HepG2 (cell line): ENCODE measurements around the gene MAPK13. TPM values are rescaled to one million over a fixed set of nuclear protein-coding genes. Genes with fewer than 3 reads are reported as not detected.

Experiments
- CHCHD3 ChIP-seq: sonication (generic); formaldehyde crosslinking; IDR thresholded peaks from 2 replicates; pipeline ENCODE4 v1.8.0; 2022; ENCODE audit warnings: mild to moderate bottlenecking, missing genetic modification reagents, moderate library complexity
- KMT2B ChIP-seq: IDR thresholded peaks from 2 replicates; pipeline ENCODE4 v1.6.1; 2016; ENCODE audit warnings: missing genetic modification reagents, missing compliant biosample characterization
- MIXL1 ChIP-seq: IDR thresholded peaks from 2 replicates; pipeline ENCODE4 v1.6.1; 2016
- MLLT10 ChIP-seq: sonication (generic); formaldehyde crosslinking; IDR thresholded peaks from 2 replicates; pipeline ENCODE4 v1.4.0; 2020; ENCODE audit warnings: missing genetic modification reagents
- MTF1 ChIP-seq: sonication (generic); formaldehyde crosslinking; IDR thresholded peaks from 2 replicates; pipeline ENCODE4 v1.5.0; 2020; ENCODE audit warnings: missing genetic modification reagents
- RARA ChIP-seq: IDR thresholded peaks from 2 replicates; pipeline ENCODE4 v1.6.1; 2016; ENCODE audit warnings: missing genetic modification reagents, missing compliant biosample characterization
- RARG ChIP-seq: sonication (generic); formaldehyde crosslinking; IDR thresholded peaks from 2 replicates; pipeline ENCODE4 v1.4.0; 2020; ENCODE audit warnings: low read depth, mild to moderate bottlenecking, missing genetic modification reagents
- ZBTB21 ChIP-seq: sonication (generic); formaldehyde crosslinking; IDR thresholded peaks from 2 replicates; pipeline ENCODE4 v1.4.0; 2020; ENCODE audit warnings: missing genetic modification reagents
- ZBTB7B ChIP-seq: sonication (generic); formaldehyde crosslinking; IDR thresholded peaks from 2 replicates; pipeline ENCODE4 v1.4.0; 2020; ENCODE audit warnings: missing genetic modification reagents
- ZNF160 ChIP-seq: sonication (generic); formaldehyde crosslinking; IDR thresholded peaks from 2 replicates; pipeline ENCODE4 v1.8.0; 2022; ENCODE audit warnings: mild to moderate bottlenecking, inconsistent platforms, missing genetic modification reagents
- ZNF180 ChIP-seq: sonication (generic); formaldehyde crosslinking; IDR thresholded peaks from 2 replicates; pipeline ENCODE4 v1.4.0; 2020; ENCODE audit warnings: low read depth, missing genetic modification reagents, borderline replicate concordance
- ZNF776 ChIP-seq: sonication (generic); formaldehyde crosslinking; IDR thresholded peaks from 2 replicates; pipeline ENCODE4 v1.4.0; 2020; ENCODE audit warnings: mild to moderate bottlenecking, missing genetic modification reagents
- ZNF790 ChIP-seq: sonication (generic); formaldehyde crosslinking; IDR thresholded peaks from 2 replicates; pipeline ENCODE4 v1.8.0; 2022; ENCODE audit warnings: missing genetic modification reagents, mild to moderate bottlenecking, borderline replicate concordance
- polyA plus RNA-seq, 8 experiments: library from polyadenylated mRNA; depleted of rRNA in 3 of 8; stranded (reverse) in 7 of 8; unstranded in 1 of 8; fragments of >200 nt; fragmentation: Illumina TruSeq in 4 of 8; extraction: Trizol in 4 of 8; gene quantifications; 2 replicates each; pipeline versions ENCODE4 v1.2.1 to v1.2.3, GENCODE V29; 2011 to 2016; ENCODE audit warnings: low read depth in 4 of 8, missing spikeins in 1 of 8, mixed read lengths in 1 of 8; ENCODE audit not compliant: insufficient read depth in 1 of 8
- total RNA-seq, 5 experiments: library from RNA; depleted of rRNA; stranded (reverse); fragments of >200 nt; fragmentation: Illumina TruSeq; extraction: Trizol; gene quantifications; 2 replicates each; pipeline ENCODE4 v1.2.3, GENCODE V29; 2016; ENCODE audit warnings: low read depth in 1 of 5
- TF ChIP-seq, protein P1 (sequence below): sonication (generic); formaldehyde crosslinking; IDR thresholded peaks from 2 replicates; pipeline ENCODE4 v1.5.0; 2020; ENCODE audit warnings: mild to moderate bottlenecking, missing genetic modification reagents
- TF ChIP-seq, protein P2 (sequence below): IDR thresholded peaks from 2 replicates; pipeline ENCODE4 v1.6.1; 2016; ENCODE audit warnings: low read depth, borderline replicate concordance
- TF ChIP-seq, protein P3 (sequence below): sonication (generic); formaldehyde crosslinking; IDR thresholded peaks from 2 replicates; pipeline ENCODE4 v1.4.0; 2020; ENCODE audit warnings: missing genetic modification reagents, low read depth, mild to moderate bottlenecking, borderline replicate concordance
- TF ChIP-seq, protein P4 (sequence below): sonication (generic); formaldehyde crosslinking; IDR thresholded peaks from 2 replicates; pipeline ENCODE4 v1.5.1; 2020; ENCODE audit warnings: mild to moderate bottlenecking, moderate library complexity, missing genetic modification reagents
- TF ChIP-seq, protein P5 (sequence below): sonication (generic); formaldehyde crosslinking; IDR thresholded peaks from 2 replicates; pipeline ENCODE4 v1.4.0; 2020; ENCODE audit warnings: missing genetic modification reagents, mild to moderate bottlenecking, borderline replicate concordance
- TF ChIP-seq, protein P6 (sequence below): sonication (generic); formaldehyde crosslinking; IDR thresholded peaks from 2 replicates; pipeline ENCODE4 v1.4.0; 2020; ENCODE audit warnings: mild to moderate bottlenecking, missing genetic modification reagents

MAPK13 gene
- total and polyA plus RNA-seq, 2 of the 13 experiments (the other 11 are each of a cell fraction or from before 2014, with no cell fraction given): 12.7 to 43.4 TPM

DNA sequence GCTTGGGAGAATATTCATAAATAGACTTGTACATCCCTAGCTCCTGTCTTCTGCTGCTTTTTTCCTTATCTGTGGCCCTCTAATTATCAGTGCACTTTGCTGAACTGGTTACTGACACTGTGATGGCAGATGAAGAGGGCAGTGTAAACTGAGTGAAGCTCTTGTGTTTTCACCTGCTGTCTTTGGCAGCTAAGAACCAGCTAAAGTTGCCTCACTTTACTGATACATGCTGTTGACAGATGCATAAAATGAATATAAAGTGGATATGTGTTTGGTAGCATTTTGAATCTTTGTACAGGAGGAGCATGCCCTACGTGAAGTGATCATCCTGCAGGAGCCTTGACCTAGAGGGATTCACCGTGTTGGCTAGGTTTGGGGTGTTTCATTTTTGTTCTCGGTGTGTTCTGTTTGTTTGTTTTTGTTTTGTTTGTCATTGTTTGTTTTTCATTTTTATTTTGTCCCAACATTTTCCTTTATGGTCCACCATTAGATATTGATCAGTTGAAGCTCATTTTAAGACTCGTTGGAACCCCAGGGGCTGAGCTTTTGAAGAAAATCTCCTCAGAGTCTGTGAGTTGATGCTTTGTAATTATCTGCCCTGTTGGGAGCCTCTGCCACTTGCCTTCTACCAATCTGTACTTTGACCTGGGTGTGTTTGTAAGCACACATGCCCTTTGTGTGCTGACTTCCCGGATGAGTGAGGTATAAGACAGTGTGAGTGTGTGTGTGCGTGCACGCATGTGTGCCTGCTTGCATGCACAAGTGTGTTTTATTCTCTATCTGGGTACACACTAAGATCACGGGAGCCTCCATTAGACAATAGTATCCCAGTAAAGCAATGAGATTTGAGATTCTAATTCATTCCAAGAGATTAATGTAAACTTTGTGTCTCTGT lies 34.6 kb upstream of the MAPK13 start (continued):
- TF ChIP-seq, protein P1, sequence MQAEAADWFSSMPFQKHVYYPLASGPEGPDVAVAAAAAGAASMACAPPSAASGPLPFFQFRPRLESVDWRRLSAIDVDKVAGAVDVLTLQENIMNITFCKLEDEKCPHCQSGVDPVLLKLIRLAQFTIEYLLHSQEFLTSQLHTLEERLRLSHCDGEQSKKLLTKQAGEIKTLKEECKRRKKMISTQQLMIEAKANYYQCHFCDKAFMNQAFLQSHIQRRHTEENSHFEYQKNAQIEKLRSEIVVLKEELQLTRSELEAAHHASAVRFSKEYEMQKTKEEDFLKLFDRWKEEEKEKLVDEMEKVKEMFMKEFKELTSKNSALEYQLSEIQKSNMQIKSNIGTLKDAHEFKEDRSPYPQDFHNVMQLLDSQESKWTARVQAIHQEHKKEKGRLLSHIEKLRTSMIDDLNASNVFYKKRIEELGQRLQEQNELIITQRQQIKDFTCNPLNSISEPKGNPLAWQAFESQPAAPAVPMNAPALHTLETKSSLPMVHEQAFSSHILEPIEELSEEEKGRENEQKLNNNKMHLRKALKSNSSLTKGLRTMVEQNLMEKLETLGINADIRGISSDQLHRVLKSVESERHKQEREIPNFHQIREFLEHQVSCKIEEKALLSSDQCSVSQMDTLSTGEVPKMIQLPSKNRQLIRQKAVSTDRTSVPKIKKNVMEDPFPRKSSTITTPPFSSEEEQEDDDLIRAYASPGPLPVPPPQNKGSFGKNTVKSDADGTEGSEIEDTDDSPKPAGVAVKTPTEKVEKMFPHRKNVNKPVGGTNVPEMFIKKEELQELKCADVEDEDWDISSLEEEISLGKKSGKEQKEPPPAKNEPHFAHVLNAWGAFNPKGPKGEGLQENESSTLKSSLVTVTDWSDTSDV (CRISPR knock-in tag): no peak
- TF ChIP-seq, protein P2, sequence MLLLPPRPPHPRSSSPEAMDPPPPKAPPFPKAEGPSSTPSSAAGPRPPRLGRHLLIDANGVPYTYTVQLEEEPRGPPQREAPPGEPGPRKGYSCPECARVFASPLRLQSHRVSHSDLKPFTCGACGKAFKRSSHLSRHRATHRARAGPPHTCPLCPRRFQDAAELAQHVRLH (CRISPR knock-in tag): peak; percentile 85; the same call in 1 of the 2 replicates
- TF ChIP-seq, protein P3, sequence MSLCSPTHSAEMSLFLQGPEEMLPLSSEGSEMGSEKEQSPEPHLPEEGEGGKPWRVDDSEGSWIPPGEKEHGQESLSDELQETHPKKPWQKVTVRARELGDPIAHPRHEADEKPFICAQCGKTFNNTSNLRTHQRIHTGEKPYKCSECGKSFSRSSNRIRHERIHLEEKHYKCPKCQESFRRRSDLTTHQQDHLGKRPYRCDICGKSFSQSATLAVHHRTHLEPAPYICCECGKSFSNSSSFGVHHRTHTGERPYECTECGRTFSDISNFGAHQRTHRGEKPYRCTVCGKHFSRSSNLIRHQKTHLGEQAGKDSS (CRISPR knock-in tag): peak; percentile 82; the same call in 1 of the 2 replicates
- peak; percentile 57; the same call in 1 of the 2 replicates for TF ChIP-seq ZBTB7B (CRISPR knock-in tag)
- no peak for TF ChIP-seq ZNF776
- TF ChIP-seq MIXL1: peak; percentile 99
- TF ChIP-seq, protein P4, sequence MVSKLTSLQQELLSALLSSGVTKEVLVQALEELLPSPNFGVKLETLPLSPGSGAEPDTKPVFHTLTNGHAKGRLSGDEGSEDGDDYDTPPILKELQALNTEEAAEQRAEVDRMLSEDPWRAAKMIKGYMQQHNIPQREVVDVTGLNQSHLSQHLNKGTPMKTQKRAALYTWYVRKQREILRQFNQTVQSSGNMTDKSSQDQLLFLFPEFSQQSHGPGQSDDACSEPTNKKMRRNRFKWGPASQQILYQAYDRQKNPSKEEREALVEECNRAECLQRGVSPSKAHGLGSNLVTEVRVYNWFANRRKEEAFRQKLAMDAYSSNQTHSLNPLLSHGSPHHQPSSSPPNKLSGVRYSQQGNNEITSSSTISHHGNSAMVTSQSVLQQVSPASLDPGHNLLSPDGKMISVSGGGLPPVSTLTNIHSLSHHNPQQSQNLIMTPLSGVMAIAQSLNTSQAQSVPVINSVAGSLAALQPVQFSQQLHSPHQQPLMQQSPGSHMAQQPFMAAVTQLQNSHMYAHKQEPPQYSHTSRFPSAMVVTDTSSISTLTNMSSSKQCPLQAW (CRISPR knock-in tag): peak; percentile 57
- TF ChIP-seq, protein P5, sequence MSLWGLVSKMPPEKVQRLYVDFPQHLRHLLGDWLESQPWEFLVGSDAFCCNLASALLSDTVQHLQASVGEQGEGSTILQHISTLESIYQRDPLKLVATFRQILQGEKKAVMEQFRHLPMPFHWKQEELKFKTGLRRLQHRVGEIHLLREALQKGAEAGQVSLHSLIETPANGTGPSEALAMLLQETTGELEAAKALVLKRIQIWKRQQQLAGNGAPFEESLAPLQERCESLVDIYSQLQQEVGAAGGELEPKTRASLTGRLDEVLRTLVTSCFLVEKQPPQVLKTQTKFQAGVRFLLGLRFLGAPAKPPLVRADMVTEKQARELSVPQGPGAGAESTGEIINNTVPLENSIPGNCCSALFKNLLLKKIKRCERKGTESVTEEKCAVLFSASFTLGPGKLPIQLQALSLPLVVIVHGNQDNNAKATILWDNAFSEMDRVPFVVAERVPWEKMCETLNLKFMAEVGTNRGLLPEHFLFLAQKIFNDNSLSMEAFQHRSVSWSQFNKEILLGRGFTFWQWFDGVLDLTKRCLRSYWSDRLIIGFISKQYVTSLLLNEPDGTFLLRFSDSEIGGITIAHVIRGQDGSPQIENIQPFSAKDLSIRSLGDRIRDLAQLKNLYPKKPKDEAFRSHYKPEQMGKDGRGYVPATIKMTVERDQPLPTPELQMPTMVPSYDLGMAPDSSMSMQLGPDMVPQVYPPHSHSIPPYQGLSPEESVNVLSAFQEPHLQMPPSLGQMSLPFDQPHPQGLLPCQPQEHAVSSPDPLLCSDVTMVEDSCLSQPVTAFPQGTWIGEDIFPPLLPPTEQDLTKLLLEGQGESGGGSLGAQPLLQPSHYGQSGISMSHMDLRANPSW: peak; percentile 70; the same call in 1 of the 2 replicates
- TF ChIP-seq CHCHD3 (CRISPR knock-in tag): no peak
- TF ChIP-seq, protein P6, sequence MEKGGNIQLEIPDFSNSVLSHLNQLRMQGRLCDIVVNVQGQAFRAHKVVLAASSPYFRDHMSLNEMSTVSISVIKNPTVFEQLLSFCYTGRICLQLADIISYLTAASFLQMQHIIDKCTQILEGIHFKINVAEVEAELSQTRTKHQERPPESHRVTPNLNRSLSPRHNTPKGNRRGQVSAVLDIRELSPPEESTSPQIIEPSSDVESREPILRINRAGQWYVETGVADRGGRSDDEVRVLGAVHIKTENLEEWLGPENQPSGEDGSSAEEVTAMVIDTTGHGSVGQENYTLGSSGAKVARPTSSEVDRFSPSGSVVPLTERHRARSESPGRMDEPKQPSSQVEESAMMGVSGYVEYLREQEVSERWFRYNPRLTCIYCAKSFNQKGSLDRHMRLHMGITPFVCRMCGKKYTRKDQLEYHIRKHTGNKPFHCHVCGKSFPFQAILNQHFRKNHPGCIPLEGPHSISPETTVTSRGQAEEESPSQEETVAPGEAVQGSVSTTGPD (CRISPR knock-in tag): no peak
- TF ChIP-seq RARG (CRISPR knock-in tag): no peak
- no peak for TF ChIP-seq MLLT10 (CRISPR knock-in tag)
- peak; percentile 59; the same call in 1 of the 2 replicates for TF ChIP-seq ZBTB21
- no peak for TF ChIP-seq ZNF790
- no peak for TF ChIP-seq ZNF160 (CRISPR knock-in tag)
- peak; percentile 80 for TF ChIP-seq KMT2B (CRISPR knock-in tag)
- TF ChIP-seq MTF1: no peak
- TF ChIP-seq RARA (CRISPR knock-in tag): peak; percentile 88
- TF ChIP-seq ZNF180 (CRISPR knock-in tag): no peak
